ENCODE data around the gene RIN2. TPM values are rescaled to one million over a fixed set of nuclear protein-coding genes. Genes with fewer than 3 reads are reported as not detected.

Gene RIN2
- total and polyA plus RNA-seq, 2 of the 13 experiments (the other 11 are each of a cell fraction or from before 2014, with no cell fraction given): 2.5 to 5.1 TPM

GRCh38 chr20:19770375-19770774 lies 12.3 kb downstream of the RIN2 start:
- 77% methylated on average over 6 of the region's 6 CpGs for WGBS (ENCODE audit: low lambda C conversion rate)
- BruUV-seq (replicated peaks): no TSS peak
- no peak overlapping the region for H3K27ac ChIP-seq (ENCODE audit: extremely low read length, insufficient read depth, low read length)
- FAIRE-seq: no peak
- intact Hi-C loops (cut with micrococcal nuclease; ENCODE audit: unreplicated experiment): no loop called here
- peaks cover 19% of the 10 kb centered on the region for H3K4me1 ChIP-seq (ENCODE audit: insufficient read depth, low read length)
- in situ Hi-C loops (cut with HindIII; ENCODE audit: extremely low pct_ligation_motif_present, low pct_unique_long_range_greater_than_20kb): no loop called here
- TF ChIP-seq CTCF (CRISPR knock-in tag; IDR thresholded peaks at IDR 0.05) (no peak), ZNF556 (CRISPR knock-in tag; IDR thresholded peaks at IDR 0.05; ENCODE audit: borderline replicate concordance) (no peak), ISL2 (CRISPR knock-in tag; IDR thresholded peaks at IDR 0.05) (no peak), DNMT3B (CRISPR knock-in tag; conservative IDR thresholded peaks at IDR 0.05) (no peak)
- TF ChIP-seq, protein P1, sequence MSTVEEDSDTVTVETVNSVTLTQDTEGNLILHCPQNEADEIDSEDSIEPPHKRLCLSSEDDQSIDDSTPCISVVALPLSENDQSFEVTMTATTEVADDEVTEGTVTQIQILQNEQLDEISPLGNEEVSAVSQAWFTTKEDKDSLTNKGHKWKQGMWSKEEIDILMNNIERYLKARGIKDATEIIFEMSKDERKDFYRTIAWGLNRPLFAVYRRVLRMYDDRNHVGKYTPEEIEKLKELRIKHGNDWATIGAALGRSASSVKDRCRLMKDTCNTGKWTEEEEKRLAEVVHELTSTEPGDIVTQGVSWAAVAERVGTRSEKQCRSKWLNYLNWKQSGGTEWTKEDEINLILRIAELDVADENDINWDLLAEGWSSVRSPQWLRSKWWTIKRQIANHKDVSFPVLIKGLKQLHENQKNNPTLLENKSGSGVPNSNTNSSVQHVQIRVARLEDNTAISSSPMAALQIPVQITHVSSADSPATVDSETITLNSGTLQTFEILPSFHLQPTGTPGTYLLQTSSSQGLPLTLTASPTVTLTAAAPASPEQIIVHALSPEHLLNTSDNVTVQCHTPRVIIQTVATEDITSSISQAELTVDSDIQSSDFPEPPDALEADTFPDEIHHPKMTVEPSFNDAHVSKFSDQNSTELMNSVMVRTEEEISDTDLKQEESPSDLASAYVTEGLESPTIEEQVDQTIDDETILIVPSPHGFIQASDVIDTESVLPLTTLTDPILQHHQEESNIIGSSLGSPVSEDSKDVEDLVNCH (CRISPR knock-in tag; IDR thresholded peaks at IDR 0.05): no peak
- TF ChIP-seq, protein P2, sequence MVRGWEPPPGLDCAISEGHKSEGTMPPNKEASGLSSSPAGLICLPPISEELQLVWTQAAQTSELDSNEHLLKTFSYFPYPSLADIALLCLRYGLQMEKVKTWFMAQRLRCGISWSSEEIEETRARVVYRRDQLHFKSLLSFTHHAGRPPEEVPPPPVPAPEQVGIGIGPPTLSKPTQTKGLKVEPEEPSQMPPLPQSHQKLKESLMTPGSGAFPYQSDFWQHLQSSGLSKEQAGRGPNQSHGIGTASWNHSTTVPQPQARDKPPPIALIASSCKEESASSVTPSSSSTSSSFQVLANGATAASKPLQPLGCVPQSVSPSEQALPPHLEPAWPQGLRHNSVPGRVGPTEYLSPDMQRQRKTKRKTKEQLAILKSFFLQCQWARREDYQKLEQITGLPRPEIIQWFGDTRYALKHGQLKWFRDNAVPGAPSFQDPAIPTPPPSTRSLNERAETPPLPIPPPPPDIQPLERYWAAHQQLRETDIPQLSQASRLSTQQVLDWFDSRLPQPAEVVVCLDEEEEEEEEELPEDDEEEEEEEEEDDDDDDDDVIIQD (CRISPR knock-in tag; IDR thresholded peaks at IDR 0.05; ENCODE audit: low read depth): no peak
- no peak overlapping the region for H3K9ac ChIP-seq (ENCODE audit: insufficient read depth, low read depth, low read length)
- H3K4me2 ChIP-seq (ENCODE audit: low read depth, low read length): no peak overlapping the region
- no peaks in the 10 kb centered on the region for H3K9me3 ChIP-seq (ENCODE audit: low read length)
- no peaks in the 10 kb centered on the region for H3K27me3 ChIP-seq (ENCODE audit: control insufficient read depth in 1 of 2, insufficient read depth in 2 of 2, low read length in 2 of 2)
- CTCF ChIA-PET (ENCODE audit: low intra/inter-chr PET ratio, low total read pairs): no interaction called here
- no peak for DNase-seq (ENCODE audit: low spot score)
- H2AFZ ChIP-seq (ENCODE audit: low read length): no peak overlapping the region
- no peaks in the 10 kb centered on the region for H3K79me2 ChIP-seq (ENCODE audit: insufficient read depth, low read length)
- H3K4me3 ChIP-seq (replicated peaks in 1 of 3; ENCODE audit: insufficient read depth in 1 of 3, low read depth in 2 of 3, low read length in 3 of 3): no peak overlapping the region
- POLR2A ChIA-PET: interaction anchor here (2.2 kb wide), 1 partner anchor 12 kb away, joined by 14 read pairs; the partner anchor contains the start of gene RIN2
- H4K20me1 ChIP-seq (ENCODE audit: insufficient read depth, low read length): no peaks in the 10 kb centered on the region
- no peak for ATAC-seq
- H3K36me3 ChIP-seq (replicated peaks in 1 of 2; ENCODE audit: control insufficient read depth in 1 of 2, insufficient read depth in 2 of 2, low read length in 2 of 2): no peaks in the 10 kb centered on the region

Data from HepG2 (cell line).